Measurements from ENCODE around the gene DDAH2. TPM values are rescaled to one million over a fixed set of nuclear protein-coding genes. Genes with fewer than 3 reads are reported as not detected.

The DDAH2 gene
- total RNA-seq, 1 experiment from 2014 or later = 43.4 TPM

DNA sequence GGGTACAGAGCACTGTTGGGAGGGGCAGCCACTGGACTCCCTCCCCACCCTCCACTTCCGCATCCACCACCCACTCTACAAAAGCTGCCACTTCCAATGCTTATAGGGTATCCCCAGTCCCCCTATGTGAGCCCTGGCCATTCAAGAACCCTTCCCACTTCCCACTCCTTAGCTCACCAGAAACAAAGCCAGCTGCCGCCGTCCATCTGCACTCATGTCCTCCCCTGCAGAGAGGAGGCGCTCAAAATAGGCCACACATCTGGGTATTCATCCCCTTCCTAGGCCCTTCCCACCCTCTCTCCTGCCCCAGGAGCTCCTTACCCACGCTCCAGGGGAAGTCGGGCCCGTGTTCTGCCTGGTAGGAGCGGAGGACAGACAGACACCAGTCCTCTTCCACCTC, 41.8 kb downstream of the DDAH2 start:
- ChIA-PET RAD21 (ENCODE audit: low non-redundant PET in 1 of 2, low total read pairs in 2 of 2, uncharacterized antibody in 2 of 2, unreplicated experiment in 2 of 2) (no interaction called here), POLR2A (no interaction called here), CTCF (no interaction called here)
- H3K9ac ChIP-seq (ENCODE audit: low read length) = no peak overlapping the region
- BruUV-seq (replicated peaks) = no TSS peak
- peaks cover 7 to 25% of the 10 kb centered on the region in 2 experiments; a peak in 2 of 4 replicates for H3K36me3 ChIP-seq (ENCODE audit: control insufficient read depth in 1 of 2, insufficient read depth in 2 of 2, low read length in 2 of 2)
- no peak overlapping the region for H2AFZ ChIP-seq (ENCODE audit: low read depth, low read length, poor library complexity, severe bottlenecking)
- no peak overlapping the region for H3K4me2 ChIP-seq (ENCODE audit: low read length)
- peaks cover 11 to 16% of the 10 kb centered on the region in 2 experiments for H3K4me1 ChIP-seq (ENCODE audit: control insufficient read depth in 1 of 2, insufficient read depth in 2 of 2, low read length in 2 of 2)
- no peaks in the 10 kb centered on the region for H4K20me1 ChIP-seq (ENCODE audit: insufficient read depth)
- no peak overlapping the region for H3K27ac ChIP-seq (ENCODE audit: low read depth, low read length)
- no peaks in the 10 kb centered on the region for H3K9me2 ChIP-seq (ENCODE audit: insufficient read depth)
- no peaks in the 10 kb centered on the region for H3K9me3 ChIP-seq (ENCODE audit: control insufficient read depth in 1 of 2, insufficient read depth in 1 of 2, low read depth in 1 of 2, low read length in 2 of 2)
- TF ChIP-seq EZH2phosphoT487 (IDR thresholded peaks at IDR 0.05; ENCODE audit: borderline replicate concordance) (no peak), TCF7L2 (IDR thresholded peaks at IDR 0.05; ENCODE audit: borderline replicate concordance, extremely low read depth, insufficient read depth, insufficient read length) (no peak), CBX3 (IDR thresholded peaks at IDR 0.05; ENCODE audit: low read depth) (no peak), CEBPB (IDR thresholded peaks at IDR 0.05; ENCODE audit: low read depth) (no peak), EZH2 (IDR thresholded peaks at IDR 0.05) (no peak), EGR1 (IDR thresholded peaks at IDR 0.05; ENCODE audit: low read depth) (no peak), SP1 (IDR thresholded peaks at IDR 0.05; ENCODE audit: low read depth) (no peak), ZFX (IDR thresholded peaks at IDR 0.05) (no peak), SRF (IDR thresholded peaks at IDR 0.05; ENCODE audit: low read depth) (no peak), JUND (IDR thresholded peaks at IDR 0.05) (no peak), POLR2A (IDR thresholded peaks at IDR 0.05; ENCODE audit: borderline replicate concordance, extremely low read depth, insufficient read depth, insufficient read length) (no peak), RAD21 (IDR thresholded peaks at IDR 0.05; ENCODE audit: low read depth) (no peak), POLR2AphosphoS5 (IDR thresholded peaks at IDR 0.05; ENCODE audit: low read depth, low read length) (no peak), FOSL1 (IDR thresholded peaks at IDR 0.05; ENCODE audit: low read depth) (no peak), ZNF274 (IDR thresholded peaks at IDR 0.05; ENCODE audit: low read depth, low read length) (no peak)
- TF ChIP-seq, protein P1, sequence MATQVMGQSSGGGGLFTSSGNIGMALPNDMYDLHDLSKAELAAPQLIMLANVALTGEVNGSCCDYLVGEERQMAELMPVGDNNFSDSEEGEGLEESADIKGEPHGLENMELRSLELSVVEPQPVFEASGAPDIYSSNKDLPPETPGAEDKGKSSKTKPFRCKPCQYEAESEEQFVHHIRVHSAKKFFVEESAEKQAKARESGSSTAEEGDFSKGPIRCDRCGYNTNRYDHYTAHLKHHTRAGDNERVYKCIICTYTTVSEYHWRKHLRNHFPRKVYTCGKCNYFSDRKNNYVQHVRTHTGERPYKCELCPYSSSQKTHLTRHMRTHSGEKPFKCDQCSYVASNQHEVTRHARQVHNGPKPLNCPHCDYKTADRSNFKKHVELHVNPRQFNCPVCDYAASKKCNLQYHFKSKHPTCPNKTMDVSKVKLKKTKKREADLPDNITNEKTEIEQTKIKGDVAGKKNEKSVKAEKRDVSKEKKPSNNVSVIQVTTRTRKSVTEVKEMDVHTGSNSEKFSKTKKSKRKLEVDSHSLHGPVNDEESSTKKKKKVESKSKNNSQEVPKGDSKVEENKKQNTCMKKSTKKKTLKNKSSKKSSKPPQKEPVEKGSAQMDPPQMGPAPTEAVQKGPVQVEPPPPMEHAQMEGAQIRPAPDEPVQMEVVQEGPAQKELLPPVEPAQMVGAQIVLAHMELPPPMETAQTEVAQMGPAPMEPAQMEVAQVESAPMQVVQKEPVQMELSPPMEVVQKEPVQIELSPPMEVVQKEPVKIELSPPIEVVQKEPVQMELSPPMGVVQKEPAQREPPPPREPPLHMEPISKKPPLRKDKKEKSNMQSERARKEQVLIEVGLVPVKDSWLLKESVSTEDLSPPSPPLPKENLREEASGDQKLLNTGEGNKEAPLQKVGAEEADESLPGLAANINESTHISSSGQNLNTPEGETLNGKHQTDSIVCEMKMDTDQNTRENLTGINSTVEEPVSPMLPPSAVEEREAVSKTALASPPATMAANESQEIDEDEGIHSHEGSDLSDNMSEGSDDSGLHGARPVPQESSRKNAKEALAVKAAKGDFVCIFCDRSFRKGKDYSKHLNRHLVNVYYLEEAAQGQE (IDR thresholded peaks at IDR 0.05; ENCODE audit: low read depth) = no peak
- TF ChIP-seq, protein P2, sequence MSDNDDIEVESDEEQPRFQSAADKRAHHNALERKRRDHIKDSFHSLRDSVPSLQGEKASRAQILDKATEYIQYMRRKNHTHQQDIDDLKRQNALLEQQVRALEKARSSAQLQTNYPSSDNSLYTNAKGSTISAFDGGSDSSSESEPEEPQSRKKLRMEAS (IDR thresholded peaks at IDR 0.05) = no peak
- TF ChIP-seq, protein P3, sequence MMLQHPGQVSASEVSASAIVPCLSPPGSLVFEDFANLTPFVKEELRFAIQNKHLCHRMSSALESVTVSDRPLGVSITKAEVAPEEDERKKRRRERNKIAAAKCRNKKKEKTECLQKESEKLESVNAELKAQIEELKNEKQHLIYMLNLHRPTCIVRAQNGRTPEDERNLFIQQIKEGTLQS (IDR thresholded peaks at IDR 0.05) = no peak
- TF ChIP-seq, protein P4, sequence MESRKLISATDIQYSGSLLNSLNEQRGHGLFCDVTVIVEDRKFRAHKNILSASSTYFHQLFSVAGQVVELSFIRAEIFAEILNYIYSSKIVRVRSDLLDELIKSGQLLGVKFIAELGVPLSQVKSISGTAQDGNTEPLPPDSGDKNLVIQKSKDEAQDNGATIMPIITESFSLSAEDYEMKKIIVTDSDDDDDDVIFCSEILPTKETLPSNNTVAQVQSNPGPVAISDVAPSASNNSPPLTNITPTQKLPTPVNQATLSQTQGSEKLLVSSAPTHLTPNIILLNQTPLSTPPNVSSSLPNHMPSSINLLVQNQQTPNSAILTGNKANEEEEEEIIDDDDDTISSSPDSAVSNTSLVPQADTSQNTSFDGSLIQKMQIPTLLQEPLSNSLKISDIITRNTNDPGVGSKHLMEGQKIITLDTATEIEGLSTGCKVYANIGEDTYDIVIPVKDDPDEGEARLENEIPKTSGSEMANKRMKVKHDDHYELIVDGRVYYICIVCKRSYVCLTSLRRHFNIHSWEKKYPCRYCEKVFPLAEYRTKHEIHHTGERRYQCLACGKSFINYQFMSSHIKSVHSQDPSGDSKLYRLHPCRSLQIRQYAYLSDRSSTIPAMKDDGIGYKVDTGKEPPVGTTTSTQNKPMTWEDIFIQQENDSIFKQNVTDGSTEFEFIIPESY (IDR thresholded peaks at IDR 0.05; ENCODE audit: extremely low read depth, insufficient replicate concordance, low read length) = no peak
- no peaks in the 10 kb centered on the region for H3K79me2 ChIP-seq (ENCODE audit: insufficient read depth, low read length)
- H3K4me3 ChIP-seq (replicated peaks in 1 of 2; ENCODE audit: low read depth in 1 of 2, low read length in 2 of 2) = no peak overlapping the region
- H3K27me3 ChIP-seq (ENCODE audit: insufficient read depth, low read length) = no peaks in the 10 kb centered on the region
- intact Hi-C loops (cut with micrococcal nuclease) = no loop called here
- ATAC-seq = no peak
- DNase-seq (ENCODE audit: low read depth, low spot score) = no peak
